Ishikawa (cell line): ENCODE data around the gene NADK.

Experiments used
- CREB1 ChIP-seq: IDR thresholded peaks from 2 replicates; pipeline ENCODE4 v1.6.1; 2012; ENCODE audit warnings: low read depth
- EGR1 ChIP-seq: IDR thresholded peaks from 2 replicates; pipeline ENCODE4 v1.6.1; 2012
- EP300 ChIP-seq: IDR thresholded peaks from 2 replicates; pipeline ENCODE4 v1.6.1; 2012; ENCODE audit warnings: borderline replicate concordance
- MAX ChIP-seq: IDR thresholded peaks from 2 replicates; pipeline ENCODE4 v1.6.1; 2012
- RAD21 ChIP-seq: IDR thresholded peaks from 2 replicates; pipeline ENCODE4 v1.6.1; 2012; ENCODE audit warnings: low read depth
- REST ChIP-seq: IDR thresholded peaks from 2 replicates; pipeline ENCODE4 v1.6.1; 2012; ENCODE audit warnings: low read depth, mild to moderate bottlenecking
- TAF1 ChIP-seq: IDR thresholded peaks from 2 replicates; pipeline ENCODE4 v1.6.1; 2012; ENCODE audit warnings: low read depth, mild to moderate bottlenecking
- TEAD4 ChIP-seq: IDR thresholded peaks from 2 replicates; pipeline ENCODE4 v1.6.1; 2012
- USF1 ChIP-seq: IDR thresholded peaks from 2 replicates; pipeline ENCODE4 v1.6.1; 2012

- TF ChIP-seq TAF1 (no peak), TEAD4 (no peak), EP300 (no peak), CREB1 (no peak), MAX (no peak), REST (no peak), USF1 (no peak), EGR1 (no peak), RAD21 (no peak)
Measured at GRCh38 chr1:1808206-1808605, 29.9 kb upstream of the NADK start.
